NT2/D1 (cell line): ENCODE data around the gene ABCC4.

Source experiments
- DNase-seq: peaks from one replicate; pipeline ENCODE4 v3.0.0-alpha.2; 2011; ENCODE audit warnings: low read depth, low spot score
- H3K27me3 ChIP-seq: 2 replicates; pipeline ENCODE4 v1.6.0; 2011; ENCODE audit warnings: mild to moderate bottlenecking; ENCODE audit not compliant: insufficient read length, insufficient read depth
- H3K36me3 ChIP-seq: 2 replicates; pipeline ENCODE4 v1.6.1; 2011; ENCODE audit warnings: mild to moderate bottlenecking, low read length, mixed read lengths; ENCODE audit not compliant: insufficient read depth, insufficient read length
- H3K4me1 ChIP-seq: 2 replicates; pipeline ENCODE4 v1.5.1; 2011; ENCODE audit not compliant: insufficient read depth, insufficient read length
- H3K4me3 ChIP-seq: 2 replicates; pipeline ENCODE4 v1.5.1; 2011; ENCODE audit warnings: low read depth; ENCODE audit not compliant: insufficient read length
- H3K9ac ChIP-seq: 2 replicates; pipeline ENCODE4 v1.6.0; 2011; ENCODE audit warnings: low read depth; ENCODE audit not compliant: insufficient read length
- H3K9me3 ChIP-seq: 2 replicates; pipeline ENCODE4 v1.5.1; 2011; ENCODE audit warnings: mild to moderate bottlenecking, low read length; ENCODE audit not compliant: insufficient read depth
- SUZ12 ChIP-seq: IDR thresholded peaks from 2 replicates; pipeline ENCODE4 v1.6.1; 2011; ENCODE audit not compliant: insufficient read length, insufficient read depth; ENCODE audit errors: extremely low read depth
- YY1 ChIP-seq: IDR thresholded peaks from 2 replicates; pipeline ENCODE4 v1.6.1; 2011; ENCODE audit not compliant: insufficient read length, insufficient read depth
- ZNF274 ChIP-seq: IDR thresholded peaks from 2 replicates; pipeline ENCODE4 v1.6.1; 2011; ENCODE audit warnings: mild to moderate bottlenecking, low read depth, low read length

ABCC4 gene

DNA sequence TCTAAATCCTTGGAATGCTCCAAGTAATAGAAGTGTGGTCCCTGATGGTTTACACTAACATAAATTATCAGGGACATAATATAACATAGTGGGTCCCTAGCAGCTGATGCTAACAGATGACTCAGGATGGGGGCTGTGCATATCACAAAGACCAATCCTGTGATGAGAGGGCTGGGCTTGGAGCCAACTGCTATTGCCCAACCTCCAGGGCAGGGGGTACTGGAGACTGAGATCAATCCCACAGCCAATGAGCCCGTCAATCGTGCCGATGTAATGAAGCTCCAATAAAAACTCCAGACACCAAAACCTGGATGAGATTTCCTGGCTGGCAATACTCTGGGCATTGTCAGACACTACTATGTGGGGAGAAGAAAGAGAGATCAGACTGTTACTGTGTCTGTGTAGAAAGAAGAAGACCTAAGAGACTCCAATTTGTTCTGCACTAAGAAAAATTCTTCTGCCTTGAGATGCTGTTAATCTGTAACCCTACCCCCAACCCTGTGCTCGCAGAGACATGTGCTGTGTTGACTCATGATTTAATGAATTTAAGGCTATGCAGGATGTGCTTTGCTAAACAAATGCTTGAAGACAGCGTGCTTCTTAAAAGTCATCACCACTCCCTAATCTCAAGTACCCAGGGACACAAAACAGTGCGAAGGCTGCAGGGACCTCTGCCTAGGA lies 33.4 kb downstream of the ABCC4 start:
- Histone ChIP-seq H3K36me3 (peaks cover 5% of the 10 kb centered on the region), H3K4me3 (no peak overlapping the region), H3K9me3 (0 out of 2 replicates have a peak, but pooled peaks cover 6% of the 10 kb centered on the region), H3K27me3 (no peaks in the 10 kb centered on the region), H3K4me1 (no peaks in the 10 kb centered on the region), H3K9ac (no peak overlapping the region)
- no peak for TF ChIP-seq SUZ12
- TF ChIP-seq YY1 = no peak
- no peak for TF ChIP-seq ZNF274
- no peak for DNase-seq

DNA sequence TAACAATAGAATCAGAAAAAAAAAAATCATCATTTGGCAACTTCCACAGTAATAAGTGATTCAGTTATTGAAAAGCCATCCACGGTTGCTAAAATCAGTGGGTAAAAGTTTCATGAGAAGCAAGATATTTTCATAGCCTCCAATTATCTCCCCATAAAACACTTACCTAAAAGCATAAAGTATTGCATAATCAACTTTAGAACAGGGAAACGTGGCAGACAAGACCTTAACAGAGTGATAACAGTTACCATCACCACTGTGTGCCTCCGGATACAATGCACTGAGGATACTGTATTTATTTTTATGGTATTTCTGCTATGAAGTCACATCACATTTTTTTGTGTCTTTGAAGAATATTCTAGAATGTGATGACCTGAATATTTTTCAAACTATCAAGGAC lies 37.0 kb downstream of the ABCC4 start:
- no peak for DNase-seq
- Histone ChIP-seq H3K4me1 (peaks cover 1% of the 10 kb centered on the region), H3K9me3 (0 out of 2 replicates have a peak, but pooled peaks cover 6% of the 10 kb centered on the region), H3K4me3 (no peak overlapping the region), H3K9ac (no peak overlapping the region), H3K27me3 (no peaks in the 10 kb centered on the region), H3K36me3 (peaks cover 5% of the 10 kb centered on the region)
- TF ChIP-seq YY1 = no peak
- no peak for TF ChIP-seq ZNF274
- TF ChIP-seq SUZ12 = no peak

DNA sequence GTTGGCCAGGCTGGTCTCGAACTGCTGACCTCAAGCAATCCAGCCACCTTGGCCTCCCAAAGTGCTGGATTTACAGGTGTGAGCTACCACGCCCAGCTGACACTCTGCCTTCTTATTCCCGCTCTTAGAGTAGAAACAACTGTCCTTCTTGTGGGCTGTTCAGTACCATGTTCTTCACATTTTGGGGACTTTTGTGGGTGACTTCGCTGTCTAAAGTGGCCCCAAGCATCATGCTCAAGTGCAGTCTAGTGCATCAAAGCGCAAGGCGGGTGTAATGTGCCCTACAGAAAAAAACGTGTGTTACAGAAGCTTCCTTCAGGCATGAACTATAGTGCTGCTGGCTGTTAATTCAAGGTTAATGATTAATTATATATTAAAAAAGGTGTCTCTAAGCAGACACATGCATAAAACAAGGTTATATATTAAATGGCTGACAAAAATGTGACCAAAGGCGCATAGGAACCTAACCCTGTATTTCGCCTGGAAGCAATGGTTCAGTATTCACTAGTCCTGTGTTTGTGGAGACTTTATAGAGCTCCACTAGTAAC lies 38.3 kb downstream of the ABCC4 start:
- H3K36me3 ChIP-seq = peaks cover 5% of the 10 kb centered on the region
- TF ChIP-seq SUZ12 = no peak
- no peak for TF ChIP-seq YY1
- TF ChIP-seq ZNF274 = no peak
- H3K9ac ChIP-seq = no peak overlapping the region
- H3K4me3 ChIP-seq = no peak overlapping the region
- H3K4me1 ChIP-seq = peaks cover 1% of the 10 kb centered on the region
- H3K27me3 ChIP-seq = no peaks in the 10 kb centered on the region
- H3K9me3 ChIP-seq = 0 out of 2 replicates have a peak, but pooled peaks cover 6% of the 10 kb centered on the region
- DNase-seq = no peak

DNA sequence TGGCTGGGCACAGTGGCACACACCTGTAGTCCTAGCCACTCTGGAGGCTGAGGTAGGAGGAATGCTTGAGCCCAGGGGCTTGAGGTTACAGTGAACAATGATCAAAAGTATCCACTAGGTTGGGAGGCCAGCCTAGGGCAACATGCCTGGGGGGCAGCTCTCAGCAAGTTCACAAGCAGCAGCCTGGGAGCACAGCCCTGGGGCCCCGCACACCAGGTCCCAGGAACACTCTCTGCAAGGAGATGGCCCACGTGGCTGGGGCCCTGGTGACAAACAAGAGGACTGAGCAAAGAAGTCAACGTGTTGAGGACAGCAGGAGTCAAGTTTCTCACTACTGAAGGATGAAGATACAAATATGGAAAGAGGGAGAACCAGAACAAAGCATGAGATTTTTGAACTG lies 39.3 kb downstream of the ABCC4 start:
- Histone ChIP-seq H3K36me3 (peaks cover 5% of the 10 kb centered on the region), H3K9ac (no peak overlapping the region), H3K9me3 (0 out of 2 replicates have a peak, but pooled peaks cover 6% of the 10 kb centered on the region), H3K4me3 (no peak overlapping the region), H3K4me1 (peaks cover 1% of the 10 kb centered on the region), H3K27me3 (no peaks in the 10 kb centered on the region)
- DNase-seq = no peak
- no peak for TF ChIP-seq SUZ12
- no peak for TF ChIP-seq ZNF274
- TF ChIP-seq YY1 = no peak

DNA sequence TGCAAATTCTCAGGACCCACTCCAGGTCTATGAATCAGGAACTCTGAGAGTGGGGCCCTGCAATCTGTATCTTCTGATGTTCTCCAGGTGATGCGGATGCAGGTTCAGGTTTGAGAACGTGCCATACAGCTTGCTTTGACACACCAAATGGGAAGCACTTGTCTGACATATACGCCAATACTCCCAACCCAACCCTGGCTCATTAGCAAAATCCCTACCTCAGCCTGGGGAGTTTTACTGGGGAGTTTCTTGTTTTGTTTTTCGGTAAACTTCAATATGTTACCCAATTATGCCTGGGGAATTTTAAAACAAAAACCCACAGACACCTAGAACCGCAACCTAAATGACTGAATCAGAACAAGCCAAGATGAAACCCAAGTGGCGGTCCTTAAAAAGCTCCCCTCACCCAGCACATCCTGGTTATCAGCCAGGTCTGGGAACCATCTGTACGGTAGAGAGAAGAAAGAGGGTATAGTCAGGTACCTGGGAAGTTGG lies 41.2 kb downstream of the ABCC4 start:
- TF ChIP-seq YY1 (no peak), SUZ12 (no peak), ZNF274 (no peak)
- H3K27me3 ChIP-seq = no peaks in the 10 kb centered on the region
- H3K4me3 ChIP-seq = no peak overlapping the region
- DNase-seq = no peak
- no peaks in the 10 kb centered on the region for H3K9me3 ChIP-seq
- H3K4me1 ChIP-seq = peaks cover 1% of the 10 kb centered on the region
- no peaks in the 10 kb centered on the region for H3K36me3 ChIP-seq
- H3K9ac ChIP-seq = no peak overlapping the region

DNA sequence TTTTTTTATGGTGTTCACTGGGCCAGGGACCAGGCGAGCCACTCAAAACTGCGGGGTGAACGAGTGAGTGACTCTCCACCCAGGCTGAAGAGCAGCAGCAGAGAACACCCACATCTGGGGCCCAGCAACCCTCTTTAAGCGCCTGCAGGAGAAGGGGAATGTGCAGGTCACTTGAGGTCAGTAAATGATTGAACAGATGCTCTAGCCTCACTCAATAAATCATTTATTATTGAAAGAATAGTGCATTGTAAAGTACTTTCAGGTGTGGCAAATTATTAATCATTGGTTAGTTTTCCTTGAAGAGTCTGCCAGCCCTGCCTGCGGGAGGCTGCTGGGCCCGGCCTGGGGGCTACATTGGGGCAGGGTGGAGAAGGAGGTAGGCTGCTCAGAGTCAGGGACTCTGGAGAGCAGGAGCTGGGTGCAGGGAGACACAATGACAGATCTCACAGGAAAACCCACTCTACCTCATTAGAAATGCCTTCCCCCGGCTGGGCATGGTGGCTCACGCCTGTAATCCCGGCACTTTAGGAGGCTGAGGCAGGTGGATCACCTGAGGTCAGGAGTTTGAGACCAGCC lies 42.5 kb downstream of the ABCC4 start:
- peaks cover 1% of the 10 kb centered on the region for H3K4me1 ChIP-seq
- no peaks in the 10 kb centered on the region for H3K36me3 ChIP-seq
- no peak overlapping the region for H3K9ac ChIP-seq
- H3K27me3 ChIP-seq = no peaks in the 10 kb centered on the region
- no peaks in the 10 kb centered on the region for H3K9me3 ChIP-seq
- DNase-seq = no peak
- TF ChIP-seq SUZ12 = no peak
- TF ChIP-seq YY1 = no peak
- TF ChIP-seq ZNF274 = no peak
- H3K4me3 ChIP-seq = no peak overlapping the region

DNA sequence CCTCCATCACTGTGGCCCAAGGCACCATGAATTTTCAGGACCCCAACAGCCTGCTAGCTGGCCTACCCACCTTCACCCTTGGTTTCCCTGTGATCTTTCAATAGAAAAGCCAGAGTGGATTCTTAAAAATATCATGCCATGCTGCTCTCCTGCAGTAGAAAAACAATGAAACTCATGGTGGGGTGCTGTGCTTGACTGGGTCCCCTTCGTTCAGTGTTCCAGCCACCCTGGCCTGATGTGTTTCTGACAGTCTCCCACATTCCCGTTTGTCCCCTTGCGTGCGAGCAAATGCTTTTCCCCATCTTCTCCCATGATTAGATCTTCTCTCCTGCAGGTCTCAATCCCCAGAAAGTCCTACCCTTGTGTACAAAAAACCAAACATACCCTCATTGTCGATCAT lies 43.2 kb downstream of the ABCC4 start:
- Histone ChIP-seq H3K9me3 (no peaks in the 10 kb centered on the region), H3K4me3 (no peak overlapping the region), H3K36me3 (no peaks in the 10 kb centered on the region), H3K9ac (no peak overlapping the region), H3K27me3 (no peaks in the 10 kb centered on the region), H3K4me1 (peaks cover 1% of the 10 kb centered on the region)
- TF ChIP-seq YY1 = no peak
- no peak for TF ChIP-seq ZNF274
- no peak for TF ChIP-seq SUZ12
- no peak for DNase-seq
